Measurements from ENCODE around the gene PLCG1.

PLCG1 gene

DNA sequence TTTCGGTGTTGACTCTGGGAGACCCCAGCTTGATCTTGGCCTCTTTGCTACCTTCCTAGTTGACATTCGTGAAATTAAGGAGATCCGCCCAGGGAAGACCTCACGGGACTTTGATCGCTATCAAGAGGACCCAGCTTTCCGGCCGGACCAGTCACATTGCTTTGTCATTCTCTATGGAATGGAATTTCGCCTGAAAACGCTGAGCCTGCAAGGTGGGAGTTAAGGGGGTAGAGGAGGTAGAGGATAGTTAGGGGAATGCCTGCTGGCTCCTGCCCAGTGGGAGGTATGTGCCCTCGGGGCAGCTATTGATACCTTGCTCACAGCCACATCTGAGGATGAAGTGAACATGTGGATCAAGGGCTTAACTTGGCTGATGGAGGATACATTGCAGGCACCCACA, 22.2 kb downstream of the PLCG1 start:
- in situ Hi-C loops (cut with HindIII; ENCODE audit: low sequenced_read_pairs) = no loop called here
- H3K4me3 ChIP-seq (ENCODE audit: low read depth, low read length) = no peak overlapping the region
- TF ChIP-seq, protein P1, sequence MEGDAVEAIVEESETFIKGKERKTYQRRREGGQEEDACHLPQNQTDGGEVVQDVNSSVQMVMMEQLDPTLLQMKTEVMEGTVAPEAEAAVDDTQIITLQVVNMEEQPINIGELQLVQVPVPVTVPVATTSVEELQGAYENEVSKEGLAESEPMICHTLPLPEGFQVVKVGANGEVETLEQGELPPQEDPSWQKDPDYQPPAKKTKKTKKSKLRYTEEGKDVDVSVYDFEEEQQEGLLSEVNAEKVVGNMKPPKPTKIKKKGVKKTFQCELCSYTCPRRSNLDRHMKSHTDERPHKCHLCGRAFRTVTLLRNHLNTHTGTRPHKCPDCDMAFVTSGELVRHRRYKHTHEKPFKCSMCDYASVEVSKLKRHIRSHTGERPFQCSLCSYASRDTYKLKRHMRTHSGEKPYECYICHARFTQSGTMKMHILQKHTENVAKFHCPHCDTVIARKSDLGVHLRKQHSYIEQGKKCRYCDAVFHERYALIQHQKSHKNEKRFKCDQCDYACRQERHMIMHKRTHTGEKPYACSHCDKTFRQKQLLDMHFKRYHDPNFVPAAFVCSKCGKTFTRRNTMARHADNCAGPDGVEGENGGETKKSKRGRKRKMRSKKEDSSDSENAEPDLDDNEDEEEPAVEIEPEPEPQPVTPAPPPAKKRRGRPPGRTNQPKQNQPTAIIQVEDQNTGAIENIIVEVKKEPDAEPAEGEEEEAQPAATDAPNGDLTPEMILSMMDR (IDR thresholded peaks at IDR 0.05; ENCODE audit: low read depth, low read length) = no peak
- no peak for DNase-seq (ENCODE audit: low read depth, low spot score)

DNA sequence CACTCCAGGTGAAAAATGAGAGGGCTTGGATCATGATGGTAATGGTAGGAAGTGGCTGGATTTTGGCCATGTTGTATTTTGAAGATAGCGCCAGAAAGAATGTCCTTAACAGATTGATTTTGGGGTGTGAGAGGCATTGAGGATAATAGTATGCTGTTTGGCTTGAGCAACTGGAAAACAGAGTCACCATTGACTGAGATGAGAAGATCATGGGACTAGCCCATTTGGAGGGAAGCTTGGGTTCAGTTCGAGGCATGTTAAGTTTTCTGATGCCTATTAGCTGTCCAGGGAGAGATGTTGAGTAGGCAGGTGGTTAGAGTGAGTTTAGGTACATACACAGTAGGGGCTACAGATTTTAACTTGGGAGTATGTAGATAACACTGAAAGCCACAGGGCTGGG, 23.3 kb downstream of the PLCG1 start:
- in situ Hi-C loops (cut with HindIII; ENCODE audit: low sequenced_read_pairs) = no loop called here
- H3K4me3 ChIP-seq (ENCODE audit: low read depth, low read length) = no peak overlapping the region
- TF ChIP-seq, protein P1 (IDR thresholded peaks at IDR 0.05; ENCODE audit: low read depth, low read length) = no peak
- DNase-seq (ENCODE audit: low read depth, low spot score) = no peak

DNA sequence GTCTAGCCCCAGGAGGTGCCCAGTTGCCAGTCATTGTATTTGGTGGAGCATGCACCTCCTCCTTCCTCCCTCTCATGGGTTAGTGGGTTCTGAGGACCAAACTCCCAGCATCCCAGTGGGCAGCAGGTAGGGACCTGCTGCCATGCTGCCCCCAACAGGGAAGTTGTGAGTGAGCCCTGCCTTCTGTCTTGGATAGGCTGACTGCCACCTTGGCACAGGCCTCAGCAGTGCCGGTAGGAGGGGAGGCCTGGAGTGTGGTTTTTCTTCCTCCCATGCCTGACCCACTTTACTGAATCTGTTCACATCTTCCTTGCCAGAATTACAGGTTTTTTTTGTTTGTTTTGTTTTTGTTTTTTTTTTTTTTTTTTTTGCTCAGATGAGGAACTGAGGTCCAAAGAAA, 24.5 kb downstream of the PLCG1 start:
- TF ChIP-seq, protein P1 (IDR thresholded peaks at IDR 0.05; ENCODE audit: low read depth, low read length) = no peak
- no peak overlapping the region for H3K4me3 ChIP-seq (ENCODE audit: low read depth, low read length)
- no peak for DNase-seq (ENCODE audit: low read depth, low spot score)
- in situ Hi-C loops (cut with HindIII; ENCODE audit: low sequenced_read_pairs) = no loop called here

DNA sequence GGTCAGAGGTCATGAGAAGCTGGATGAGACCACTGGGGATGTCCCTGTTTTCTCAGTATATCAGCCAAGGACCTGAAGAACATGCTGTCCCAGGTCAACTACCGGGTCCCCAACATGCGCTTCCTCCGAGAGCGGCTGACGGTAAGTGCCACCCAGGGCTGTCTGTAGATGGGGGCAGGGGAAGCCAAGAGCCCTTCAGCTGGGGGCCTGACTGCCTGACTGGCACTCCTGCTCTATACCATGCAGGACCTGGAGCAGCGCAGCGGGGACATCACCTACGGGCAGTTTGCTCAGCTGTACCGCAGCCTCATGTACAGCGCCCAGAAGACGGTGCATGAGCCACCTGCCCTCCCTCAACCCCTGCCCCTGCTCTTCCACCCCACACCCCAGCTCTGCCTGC, 25.1 kb downstream of the PLCG1 start:
- TF ChIP-seq, protein P1 (IDR thresholded peaks at IDR 0.05; ENCODE audit: low read depth, low read length) = no peak
- no peak for DNase-seq (ENCODE audit: low read depth, low spot score)
- no peak overlapping the region for H3K4me3 ChIP-seq (ENCODE audit: low read depth, low read length)
- in situ Hi-C loops (cut with HindIII; ENCODE audit: low sequenced_read_pairs) = no loop called here

DNA sequence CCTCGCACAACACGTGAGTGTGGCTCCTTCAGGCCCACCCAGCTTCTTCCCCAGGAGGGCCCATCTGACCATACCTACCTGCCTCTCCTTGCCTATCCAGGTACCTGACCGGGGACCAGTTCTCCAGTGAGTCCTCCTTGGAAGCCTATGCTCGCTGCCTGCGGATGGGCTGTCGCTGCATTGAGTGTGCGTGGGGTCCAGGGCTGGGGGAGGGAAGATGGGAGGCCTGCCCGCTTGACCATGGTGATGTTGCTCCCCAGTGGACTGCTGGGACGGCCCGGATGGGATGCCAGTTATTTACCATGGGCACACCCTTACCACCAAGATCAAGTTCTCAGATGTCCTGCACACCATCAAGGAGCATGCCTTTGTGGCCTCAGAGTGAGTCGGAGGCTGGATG, 26.5 kb downstream of the PLCG1 start:
- H3K4me3 ChIP-seq (ENCODE audit: low read depth, low read length) = no peak overlapping the region
- in situ Hi-C loops (cut with HindIII; ENCODE audit: low sequenced_read_pairs) = no loop called here
- DNase-seq (ENCODE audit: low read depth, low spot score) = no peak

DNA sequence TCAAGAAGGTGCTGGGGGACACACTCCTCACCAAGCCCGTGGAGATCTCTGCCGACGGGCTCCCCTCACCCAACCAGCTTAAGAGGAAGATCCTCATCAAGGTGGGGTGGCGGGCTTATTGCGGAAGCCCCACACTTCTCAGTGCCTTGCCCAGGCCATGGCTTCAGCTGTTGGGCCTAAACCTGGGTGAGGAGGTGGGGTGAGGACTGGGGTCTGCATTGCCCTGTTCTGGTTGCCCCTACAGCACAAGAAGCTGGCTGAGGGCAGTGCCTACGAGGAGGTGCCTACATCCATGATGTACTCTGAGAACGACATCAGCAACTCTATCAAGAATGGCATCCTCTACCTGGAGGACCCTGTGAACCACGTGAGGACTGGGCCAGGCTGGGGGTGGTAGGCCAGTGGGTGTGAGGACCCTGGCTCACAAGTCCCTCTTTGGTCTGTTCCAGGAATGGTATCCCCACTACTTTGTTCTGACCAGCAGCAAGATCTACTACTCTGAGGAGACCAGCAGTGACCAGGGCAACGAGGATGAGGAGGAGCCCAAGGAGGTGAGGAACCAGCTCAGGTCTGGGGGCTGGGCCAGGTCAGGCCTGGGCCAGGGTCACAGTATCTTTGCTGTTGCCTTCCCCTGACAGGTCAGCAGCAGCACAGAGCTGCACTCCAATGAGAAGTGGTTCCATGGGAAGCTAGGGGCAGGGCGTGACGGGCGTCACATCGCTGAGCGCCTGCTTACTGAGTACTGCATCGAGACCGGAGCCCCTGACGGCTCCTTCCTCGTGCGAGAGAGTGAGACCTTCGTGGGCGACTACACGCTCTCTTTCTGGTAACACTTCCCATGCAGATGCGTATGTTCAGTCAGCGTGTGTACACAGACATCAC, 27.9 kb downstream of the PLCG1 start:
- DNase-seq (ENCODE audit: low read depth, low spot score) = no peak
- TF ChIP-seq, protein P1 (IDR thresholded peaks at IDR 0.05; ENCODE audit: low read depth, low read length) = no peak
- no peak overlapping the region for H3K4me3 ChIP-seq (ENCODE audit: low read depth, low read length)
- in situ Hi-C loops (cut with HindIII; ENCODE audit: low sequenced_read_pairs) = no loop called here

More for the DNA sequence above, 26.5 kb downstream of the PLCG1 start:
- TF ChIP-seq, protein P1 (IDR thresholded peaks at IDR 0.05; ENCODE audit: low read depth, low read length) = no peak
